Activated CD4-positive, alpha-beta memory T cell treated with anti-CD3 and anti-CD28 coated beads for 36 hours (primary cell): ENCODE results near the gene LRRC4B. TPM values are rescaled to one million over a fixed set of nuclear protein-coding genes. Genes with fewer than 3 reads are reported as not detected.

Experiments
- CTCF ChIA-PET: fragments of 350-600 bp; sonication (Branson Sonifier 250); formaldehyde crosslinking; loops from one replicate; lab custom pipeline; 2021; ENCODE audit warnings: antibody characterized with exemption, inconsistent platforms; lab: Charles Lee
- POLR2A ChIA-PET: fragments of 350-600 bp; sonication (Branson Sonifier 250); formaldehyde crosslinking; loops from one replicate; lab custom pipeline; 2021; ENCODE audit warnings: antibody characterized with exemption; lab: Charles Lee
- DNase-seq: peaks from one replicate; pipeline ENCODE4 v3.0.0-alpha.2; 2020
- H3K27ac Mint-ChIP-seq: one replicate; pipeline ENCODE4 v1.8.0; 2021; ENCODE audit warnings: mixed read lengths
- H3K27me3 Mint-ChIP-seq: one replicate; pipeline ENCODE4 v1.8.0; 2021; ENCODE audit warnings: mixed read lengths
- H3K36me3 Mint-ChIP-seq: one replicate; pipeline ENCODE4 v1.8.0; 2021; ENCODE audit warnings: mixed read lengths
- H3K4me1 Mint-ChIP-seq: one replicate; pipeline ENCODE4 v1.8.0; 2021; ENCODE audit warnings: low read depth, mixed read lengths
- H3K4me3 Mint-ChIP-seq: one replicate; pipeline ENCODE4 v1.8.0; 2021; ENCODE audit warnings: mild to moderate bottlenecking, mixed read lengths
- H3K9me3 Mint-ChIP-seq: one replicate; pipeline ENCODE4 v1.8.0; 2021; ENCODE audit warnings: mixed read lengths
- intact Hi-C: fragments of 100-400 bp; cut with micrococcal nuclease; formaldehyde crosslinking; loops from one replicate; pipeline ENCODE4 v1.15.1; 2023
- total RNA-seq, 2 experiments: library from RNA; stranded (reverse); gene quantifications; one replicate each; pipeline ENCODE4 v1.2.3, GENCODE V29; 2021

Gene LRRC4B
- total RNA-seq, 2 experiments from 2014 or later = not detected

DNA sequence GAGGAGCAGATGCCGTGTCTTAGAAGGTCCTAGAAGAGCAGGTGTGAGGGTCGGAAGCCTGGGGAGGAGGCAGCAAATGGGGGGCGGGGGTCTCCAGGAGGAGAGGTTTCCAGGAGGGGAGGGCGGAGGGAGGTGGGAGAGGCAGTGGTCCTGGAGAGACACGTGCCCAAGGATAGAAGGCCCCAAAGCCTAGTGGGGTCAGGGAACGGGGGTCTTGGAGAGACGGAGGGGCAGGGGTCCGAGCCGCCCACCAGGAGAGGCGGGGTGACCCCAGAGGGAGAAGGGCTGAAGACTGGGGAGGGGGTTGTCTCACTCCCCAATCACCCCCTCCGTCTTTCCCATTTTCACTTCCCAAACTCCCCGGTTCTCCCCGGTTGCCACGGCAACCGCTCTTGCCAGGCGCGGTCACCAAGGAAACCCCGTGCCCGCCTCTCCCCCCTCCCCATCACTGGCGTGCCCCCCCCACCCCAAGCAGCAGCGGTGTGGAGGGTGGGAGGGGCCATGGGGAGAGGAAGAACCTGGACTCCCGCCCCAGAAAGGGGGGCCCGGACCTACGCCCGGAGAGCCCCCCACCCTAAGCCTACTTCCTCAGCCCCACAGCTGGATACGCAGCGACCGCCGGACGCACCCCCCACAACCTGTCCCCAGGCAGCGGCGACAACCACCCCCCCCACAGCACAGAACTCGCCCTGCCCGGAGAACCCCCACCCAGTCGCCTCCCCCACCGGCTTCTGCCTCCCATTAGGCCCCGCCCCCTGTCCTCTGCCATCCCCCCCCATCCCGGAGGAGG, 988 bp downstream of the LRRC4B start:
- H3K4me1 Mint-ChIP-seq = peaks cover 17% of the 10 kb centered on the region
- H3K4me3 Mint-ChIP-seq = peak overlapping the region; percentile 1
- DNase-seq = no peak
- ChIA-PET POLR2A (no interaction called here), CTCF (no interaction called here)
- H3K27me3 Mint-ChIP-seq = peaks cover 60% of the 10 kb centered on the region
- no peak overlapping the region for H3K27ac Mint-ChIP-seq
- H3K36me3 Mint-ChIP-seq = no peaks in the 10 kb centered on the region
- no peaks in the 10 kb centered on the region for H3K9me3 Mint-ChIP-seq
- intact Hi-C loops = no loop called here

DNA sequence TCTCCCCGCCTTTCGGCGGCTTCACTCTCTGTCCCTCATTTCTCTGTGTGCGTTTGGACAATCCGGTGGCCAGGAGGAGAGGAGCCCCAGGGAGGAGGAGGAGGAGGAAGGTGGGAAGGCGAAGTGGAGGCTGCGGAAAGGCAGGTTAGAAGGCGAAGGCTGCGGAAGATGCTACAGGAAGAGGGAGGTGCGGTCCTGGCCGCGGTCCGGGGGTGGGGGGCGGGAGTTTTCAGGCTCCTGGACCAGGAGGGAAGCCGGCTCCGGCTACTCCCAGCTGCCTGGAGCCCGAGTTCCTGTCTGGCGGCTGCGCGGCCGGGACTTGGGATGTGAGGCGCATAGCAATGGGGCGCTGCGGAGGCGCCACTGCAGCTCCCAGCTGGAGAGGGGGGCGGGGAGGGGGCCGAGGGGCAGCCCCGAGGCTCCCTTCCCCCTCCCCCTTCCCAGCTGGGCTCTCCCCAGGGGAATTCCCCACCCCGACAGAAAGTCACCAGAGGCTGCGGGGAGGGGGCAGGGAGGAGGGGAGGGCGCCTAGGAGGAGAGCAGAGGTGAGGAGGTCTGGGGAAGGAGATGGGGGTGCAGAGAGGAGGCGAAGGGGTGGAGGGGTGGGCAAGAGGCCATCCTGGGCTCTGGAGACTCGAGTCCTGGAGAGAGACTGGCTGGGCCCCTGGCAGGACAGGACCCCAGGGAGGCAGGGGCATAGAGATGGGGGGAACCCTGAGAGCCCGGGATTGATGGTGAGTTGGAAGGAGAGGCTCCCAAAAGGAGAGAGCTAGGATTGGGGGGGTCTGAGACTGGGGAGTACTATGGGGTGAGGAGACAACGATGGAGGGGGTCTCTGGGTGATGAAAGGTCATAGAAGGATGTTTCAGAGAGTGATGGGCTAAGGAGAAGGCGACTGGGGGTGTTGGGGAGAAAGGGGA, 2.0 kb downstream of the LRRC4B start:
- Mint-ChIP-seq H3K27me3 (peaks cover 60% of the 10 kb centered on the region), H3K36me3 (no peaks in the 10 kb centered on the region), H3K27ac (no peak overlapping the region), H3K4me3 (peak overlapping the region; percentile 1), H3K9me3 (no peaks in the 10 kb centered on the region), H3K4me1 (peaks cover 17% of the 10 kb centered on the region)
- peak; percentile 58 for DNase-seq
- CTCF ChIA-PET = interaction anchor here (1.2 kb wide), 1 partner anchor 10 kb away, joined by 6 read pairs; no protein-coding TSS in a partner anchor
- intact Hi-C loops = no loop called here
- POLR2A ChIA-PET = no interaction called here

DNA sequence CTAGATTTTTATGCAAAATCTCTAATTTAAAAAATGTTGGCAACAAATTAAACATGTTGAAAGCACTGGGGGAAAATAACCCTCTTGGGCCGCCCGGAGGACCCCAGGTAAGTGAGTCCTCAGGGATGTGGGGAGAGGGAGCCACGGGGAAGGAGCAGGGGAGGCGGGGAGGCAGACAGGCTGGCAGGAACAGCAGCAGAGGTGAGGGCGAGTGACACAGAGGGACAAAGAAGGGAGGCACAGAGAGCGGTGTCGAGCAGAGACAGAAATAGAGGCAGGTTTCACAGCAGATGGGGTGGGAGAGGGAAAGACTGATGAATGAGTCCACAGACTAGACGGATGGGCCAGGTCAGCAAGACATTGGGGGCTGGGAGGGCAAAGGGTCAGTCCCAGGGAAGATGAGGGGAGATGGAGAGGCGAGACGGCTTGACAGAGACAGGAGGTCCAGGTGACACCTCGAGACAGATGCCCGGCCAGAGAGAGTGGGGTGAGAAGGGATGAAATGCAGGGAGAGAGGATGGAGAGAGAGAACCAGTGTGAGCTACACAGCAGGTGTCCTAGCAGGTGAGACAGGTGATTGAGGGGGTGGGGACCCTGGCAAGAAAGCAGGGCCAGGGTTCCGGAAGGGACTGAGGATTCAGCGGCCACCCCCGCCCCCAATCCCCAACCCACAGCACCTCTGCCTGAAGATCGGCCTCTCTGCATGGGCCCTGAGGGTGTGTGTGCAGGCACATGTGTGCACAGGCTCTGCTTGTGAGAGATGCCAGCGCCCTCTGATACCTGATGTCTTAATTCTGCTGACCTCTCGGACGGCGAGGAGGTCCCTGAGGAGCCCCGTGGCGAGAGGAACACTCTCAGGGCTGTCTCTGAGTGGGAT, 3.8 kb downstream of the LRRC4B start:
- ChIA-PET POLR2A (no interaction called here), CTCF (interaction anchor here (1.0 kb wide), 1 partner anchor 8 kb away, joined by 6 read pairs; no protein-coding TSS in a partner anchor)
- no peak for DNase-seq
- Mint-ChIP-seq H3K4me1 (peaks cover 17% of the 10 kb centered on the region), H3K27ac (no peak overlapping the region), H3K9me3 (no peaks in the 10 kb centered on the region), H3K36me3 (no peaks in the 10 kb centered on the region), H3K27me3 (peaks cover 52% of the 10 kb centered on the region), H3K4me3 (no peak overlapping the region)
- intact Hi-C loops = no loop called here

DNA sequence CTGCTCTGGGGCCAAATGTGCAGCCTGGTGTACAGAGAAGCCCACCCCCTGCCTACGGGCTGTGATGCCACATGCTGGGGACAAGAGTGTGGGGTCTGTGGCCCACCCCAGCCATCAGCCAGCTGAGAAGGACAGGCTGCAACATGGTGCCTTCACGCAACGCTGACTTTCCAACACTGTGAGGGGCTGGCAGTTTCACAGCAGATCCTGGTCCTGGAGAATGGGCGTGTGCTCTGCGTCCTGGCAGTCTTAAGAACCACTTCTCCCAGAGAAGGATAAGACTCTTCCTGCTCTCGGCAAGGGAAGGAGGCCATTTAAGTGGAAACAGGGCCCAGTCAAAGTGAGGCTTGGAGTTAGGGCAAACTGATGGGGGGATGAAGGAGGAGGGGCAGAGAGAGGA, 4.6 kb downstream of the LRRC4B start:
- ChIA-PET POLR2A (no interaction called here), CTCF (no interaction called here)
- intact Hi-C loops = no loop called here
- Mint-ChIP-seq H3K27ac (no peak overlapping the region), H3K9me3 (no peaks in the 10 kb centered on the region), H3K27me3 (peaks cover 48% of the 10 kb centered on the region), H3K4me3 (no peak overlapping the region), H3K36me3 (no peaks in the 10 kb centered on the region), H3K4me1 (peaks cover 17% of the 10 kb centered on the region)
- DNase-seq = no peak

DNA sequence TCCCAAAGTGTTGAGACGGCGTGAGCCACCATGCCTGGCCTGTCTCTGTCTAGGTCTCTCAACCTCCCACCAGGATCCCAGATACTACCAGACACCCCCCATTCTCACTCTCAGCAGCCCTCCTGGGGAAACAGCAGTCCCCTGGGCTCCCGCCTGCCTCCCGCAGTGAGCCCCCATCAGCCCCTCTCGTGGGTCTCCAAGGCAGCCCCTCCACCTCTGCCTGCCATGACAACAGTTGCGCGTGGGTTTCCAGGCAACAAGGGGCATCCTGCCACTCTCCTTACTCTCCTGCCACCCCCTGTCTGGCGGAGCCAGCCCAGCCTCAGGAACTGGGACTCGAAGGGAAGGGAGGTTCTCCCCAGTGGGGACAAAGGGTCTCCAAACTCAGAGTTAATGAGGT, 5.2 kb downstream of the LRRC4B start:
- no peak overlapping the region for H3K4me3 Mint-ChIP-seq
- DNase-seq = no peak
- H3K36me3 Mint-ChIP-seq = no peaks in the 10 kb centered on the region
- H3K9me3 Mint-ChIP-seq = no peaks in the 10 kb centered on the region
- ChIA-PET POLR2A (no interaction called here), CTCF (no interaction called here)
- intact Hi-C loops = no loop called here
- no peak overlapping the region for H3K27ac Mint-ChIP-seq
- H3K27me3 Mint-ChIP-seq = peaks cover 51% of the 10 kb centered on the region
- peaks cover 17% of the 10 kb centered on the region for H3K4me1 Mint-ChIP-seq

DNA sequence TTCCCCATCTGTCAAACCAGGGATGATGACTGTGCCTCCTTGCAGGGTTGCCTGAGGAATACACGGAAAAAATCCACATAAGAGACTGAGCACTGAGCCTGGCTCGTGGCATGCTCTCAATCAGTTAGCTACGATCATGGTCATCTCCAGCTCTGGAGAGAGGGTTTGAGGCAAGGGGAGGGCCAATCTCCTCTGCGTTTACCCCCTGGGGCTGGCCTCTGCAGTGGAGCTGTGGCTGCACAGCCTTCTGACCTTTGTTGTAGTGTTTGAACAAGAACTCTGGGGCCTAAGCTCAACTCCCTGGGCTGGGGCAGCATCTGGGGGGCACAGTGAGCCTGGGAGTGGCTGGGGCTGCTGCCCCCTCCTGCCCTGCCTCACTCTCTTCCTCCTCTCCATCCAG, 5.9 kb downstream of the LRRC4B start:
- no peaks in the 10 kb centered on the region for H3K9me3 Mint-ChIP-seq
- H3K4me1 Mint-ChIP-seq = peaks cover 17% of the 10 kb centered on the region
- no peak for DNase-seq
- H3K36me3 Mint-ChIP-seq = no peaks in the 10 kb centered on the region
- CTCF ChIA-PET = no interaction called here
- intact Hi-C loops = no loop called here
- no peak overlapping the region for H3K27ac Mint-ChIP-seq
- no peak overlapping the region for H3K4me3 Mint-ChIP-seq
- peaks cover 54% of the 10 kb centered on the region for H3K27me3 Mint-ChIP-seq
- POLR2A ChIA-PET = no interaction called here

DNA sequence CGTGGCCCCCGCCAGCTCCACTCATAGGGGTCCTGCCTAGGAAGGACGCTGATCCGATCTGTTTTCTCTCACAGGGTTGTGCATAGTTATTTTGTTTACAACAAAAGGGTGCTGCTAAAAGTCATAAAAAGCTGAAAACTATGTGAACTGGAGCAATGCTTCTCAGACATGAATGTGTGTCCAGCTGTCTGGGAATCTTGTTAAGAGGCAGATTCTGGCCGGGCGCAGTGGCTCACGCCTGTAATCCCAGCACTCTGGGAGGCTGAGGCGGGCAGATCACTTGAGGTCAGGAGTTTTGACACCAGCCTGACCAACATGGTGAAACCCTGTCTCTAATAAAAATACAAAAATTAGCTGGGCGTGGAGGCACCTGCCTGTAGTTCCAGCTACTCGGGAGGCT, 8.6 kb downstream of the LRRC4B start:
- Mint-ChIP-seq H3K4me3 (no peak overlapping the region), H3K9me3 (no peaks in the 10 kb centered on the region), H3K4me1 (peaks cover 8% of the 10 kb centered on the region), H3K27me3 (peaks cover 53% of the 10 kb centered on the region), H3K36me3 (no peaks in the 10 kb centered on the region), H3K27ac (no peak overlapping the region)
- ChIA-PET CTCF (interaction anchor here (1.1 to 7.9 kb wide), 2 partner anchors 18 to 23 kb away, joined by 3 to 77 read pairs; no protein-coding TSS in a partner anchor), POLR2A (no interaction called here)
- DNase-seq = no peak
- intact Hi-C loops = loop anchor here (5.0 kb wide), 1 partner anchor 202 kb away; no protein-coding TSS in a partner anchor

DNA sequence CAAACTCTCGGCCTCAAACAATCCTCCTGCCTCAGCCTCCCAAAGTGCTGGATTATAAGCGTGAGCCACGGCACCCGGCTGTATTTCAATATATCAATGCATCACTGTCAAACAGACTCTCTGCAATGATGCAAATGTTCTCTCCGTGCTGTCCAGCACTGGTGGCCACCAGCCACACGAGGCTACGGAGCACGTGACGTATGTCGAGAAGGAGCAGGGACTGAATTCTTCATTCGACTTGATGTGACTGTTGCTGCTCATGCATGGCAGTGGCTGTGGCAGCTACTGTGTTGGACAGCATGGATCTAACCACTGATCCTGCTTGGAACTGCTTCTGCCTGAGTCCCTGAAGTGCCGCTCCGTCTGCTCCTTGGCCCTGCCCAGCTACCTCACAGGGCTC, 9.8 kb downstream of the LRRC4B start:
- Mint-ChIP-seq H3K4me3 (no peak overlapping the region), H3K36me3 (no peaks in the 10 kb centered on the region), H3K9me3 (no peaks in the 10 kb centered on the region), H3K4me1 (peaks cover 8% of the 10 kb centered on the region), H3K27ac (no peak overlapping the region), H3K27me3 (peaks cover 52% of the 10 kb centered on the region)
- CTCF ChIA-PET = interaction anchor here (0.8 to 7.9 kb wide), 3 partner anchors 22 to 201 kb away, joined by 3 to 77 read pairs (median 3); no protein-coding TSS in a partner anchor
- POLR2A ChIA-PET = no interaction called here
- intact Hi-C loops = loop anchor here (5.0 kb wide), 1 partner anchor 201 kb away; no protein-coding TSS in a partner anchor
- DNase-seq = no peak

DNA sequence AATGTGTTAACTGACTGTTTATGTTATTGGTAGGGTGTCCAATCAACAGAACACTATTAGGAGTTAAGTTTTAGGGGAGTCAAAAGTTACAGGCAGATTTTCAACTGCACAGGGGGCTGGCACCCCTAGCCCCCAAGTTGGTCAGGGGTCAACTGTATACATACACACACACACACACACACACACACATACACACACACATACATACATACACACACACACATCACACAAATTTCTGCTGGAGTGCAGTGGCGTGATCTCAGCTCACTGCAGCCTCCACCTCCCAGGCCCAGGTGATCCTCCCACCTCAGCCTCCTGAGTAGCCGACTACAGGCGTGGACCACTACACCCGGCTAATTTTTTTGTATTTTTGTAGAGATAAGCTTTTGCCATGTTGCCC, 10.2 kb downstream of the LRRC4B start:
- Mint-ChIP-seq H3K9me3 (no peaks in the 10 kb centered on the region), H3K27ac (no peak overlapping the region), H3K36me3 (no peaks in the 10 kb centered on the region), H3K4me1 (peaks cover 8% of the 10 kb centered on the region), H3K4me3 (no peak overlapping the region), H3K27me3 (peaks cover 52% of the 10 kb centered on the region)
- POLR2A ChIA-PET = no interaction called here
- CTCF ChIA-PET = interaction anchor here (1.2 to 7.9 kb wide), 3 partner anchors 15 to 23 kb away, joined by 3 to 77 read pairs (median 16); no protein-coding TSS in a partner anchor
- intact Hi-C loops = loop anchor here (5.0 kb wide), 1 partner anchor 201 kb away; no protein-coding TSS in a partner anchor
- DNase-seq = no peak

DNA sequence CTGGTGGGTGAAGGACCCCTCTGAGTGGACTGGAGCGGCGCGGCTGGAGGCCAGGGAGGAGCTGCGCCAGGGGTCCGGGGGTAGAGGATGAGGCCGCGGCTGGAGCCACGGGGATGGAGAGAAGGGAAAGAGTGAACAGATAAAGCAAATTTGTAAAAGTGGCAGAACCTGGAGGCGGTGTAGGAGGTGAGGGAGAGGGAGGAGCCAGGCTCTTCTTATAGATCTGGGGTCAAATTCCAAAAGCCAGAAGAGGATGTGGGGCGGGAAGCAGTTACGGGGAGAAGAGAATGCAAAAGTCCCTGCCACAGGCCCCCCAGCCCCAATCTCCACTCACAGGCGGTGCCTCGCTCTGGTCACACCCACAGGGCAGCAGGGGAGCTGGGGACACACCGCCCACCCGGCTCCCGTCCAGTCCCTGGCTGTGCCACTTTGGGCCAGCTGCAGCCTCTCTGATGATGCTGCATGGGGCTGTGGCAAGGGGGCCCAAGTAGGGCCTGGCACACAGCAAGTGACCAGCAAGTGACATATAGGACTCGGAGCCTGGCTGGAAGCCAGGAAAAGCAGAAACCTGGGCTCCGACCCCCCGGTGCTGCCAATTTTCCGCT, 11.1 kb downstream of the LRRC4B start:
- H3K27ac Mint-ChIP-seq = no peak overlapping the region
- peak; percentile 4 for DNase-seq
- H3K4me3 Mint-ChIP-seq = no peak overlapping the region
- peaks cover 8% of the 10 kb centered on the region for H3K4me1 Mint-ChIP-seq
- no peaks in the 10 kb centered on the region for H3K9me3 Mint-ChIP-seq
- peaks cover 54% of the 10 kb centered on the region for H3K27me3 Mint-ChIP-seq
- ChIA-PET CTCF (interaction anchor here (0.5 to 7.9 kb wide), 30 partner anchors 8 to 365 kb away, joined by 3 to 77 read pairs (median 4); partner anchors contain the start of genes JOSD2 and NR1H2), POLR2A (no interaction called here)
- no peaks in the 10 kb centered on the region for H3K36me3 Mint-ChIP-seq
- intact Hi-C loops = loop anchor here (5.0 kb wide), 1 partner anchor 200 kb away; no protein-coding TSS in a partner anchor
